HL-60 (cell line): ENCODE results near the gene PRSS33.

Experiments
- DNase-seq, 2 experiments: peaks; one replicate each; pipeline ENCODE4 v3.0.0-alpha.2; 2010 to 2020; ENCODE audit warnings: low read depth in 1 of 2, low spot score in 1 of 2
- H3K27ac ChIP-seq: fragments of 250-450 bp; sonication (Bioruptor Pico); replicated peaks from 2 replicates; pipeline ENCODE4 v1.5.1; 2020; ENCODE audit warnings: mild to moderate bottlenecking, moderate library complexity
- H3K27me3 ChIP-seq: fragments of 250-450 bp; sonication (Bioruptor Pico); 2 replicates; pipeline ENCODE4 v1.5.1; 2021; ENCODE audit warnings: mild to moderate bottlenecking, moderate library complexity; ENCODE audit not compliant: insufficient read depth, poor library complexity, severe bottlenecking
- H3K4me3 ChIP-seq: replicated peaks from 2 replicates; pipeline ENCODE4 v1.5.1; 2011; ENCODE audit warnings: mild to moderate bottlenecking, control low read depth, low read length; ENCODE audit not compliant: insufficient read depth
- GABPA ChIP-seq: IDR thresholded peaks from 2 replicates; pipeline ENCODE4 v1.6.1; 2012; ENCODE audit warnings: low read depth
- POLR2AphosphoS5 ChIP-seq: IDR thresholded peaks from 2 replicates; pipeline ENCODE4 v1.6.1; 2012; ENCODE audit warnings: low read depth
- SPI1 ChIP-seq: IDR thresholded peaks from 2 replicates; pipeline ENCODE4 v1.6.1; 2012; ENCODE audit warnings: low read depth, mild to moderate bottlenecking, borderline replicate concordance
- TF ChIP-seq, protein P1 (sequence below): IDR thresholded peaks from 2 replicates; pipeline ENCODE4 v1.6.1; 2012; ENCODE audit warnings: low read depth; ENCODE audit not compliant: insufficient replicate concordance
- TF ChIP-seq, protein P2 (sequence below): IDR thresholded peaks from one replicate; pipeline ENCODE4 v1.5.1; 2011; ENCODE audit warnings: low read length, control low read depth, inconsistent platforms; ENCODE audit not compliant: insufficient read depth

PRSS33 gene

DNA sequence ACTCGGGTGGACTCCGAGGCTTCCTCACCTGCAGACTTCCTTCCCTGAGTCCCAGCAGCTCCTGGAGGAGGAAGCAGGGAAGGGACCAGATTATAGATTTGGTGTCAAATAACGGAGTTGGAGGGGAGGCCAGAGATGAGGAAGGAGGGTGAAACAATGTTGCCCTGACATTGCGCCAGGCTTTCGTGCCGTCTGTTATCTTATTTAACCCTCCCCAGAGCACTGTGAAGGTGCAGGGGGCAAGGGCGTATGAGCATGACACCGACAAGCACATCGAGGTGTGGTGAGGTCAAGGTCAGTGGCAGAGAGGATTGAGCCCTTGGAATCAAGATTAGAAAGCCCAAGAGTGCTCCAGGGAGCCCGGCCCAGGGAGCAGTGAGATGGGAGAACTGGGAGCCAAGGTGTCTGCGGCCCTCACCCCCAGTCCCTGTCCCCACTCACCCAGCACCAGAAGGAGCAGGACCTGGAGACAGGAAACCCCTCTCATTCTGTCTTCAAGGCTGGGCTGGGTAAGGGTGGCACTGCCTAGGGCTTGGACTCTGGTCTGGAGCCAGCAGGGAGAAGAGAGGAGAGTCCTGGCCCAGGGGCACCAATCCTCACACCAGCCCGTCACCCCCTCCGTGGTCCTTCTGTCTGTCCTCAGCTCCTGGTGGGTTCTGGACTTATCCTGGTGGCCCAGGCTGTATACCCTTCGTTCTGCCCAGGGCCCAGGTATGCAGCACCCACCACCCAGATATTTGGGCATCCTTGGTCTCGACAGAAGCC lies 1.1 kb downstream of the PRSS33 start:
- peaks cover 24% of the 10 kb centered on the region for H3K27me3 ChIP-seq
- H3K4me3 ChIP-seq, result no peak overlapping the region
- TF ChIP-seq, protein P1, sequence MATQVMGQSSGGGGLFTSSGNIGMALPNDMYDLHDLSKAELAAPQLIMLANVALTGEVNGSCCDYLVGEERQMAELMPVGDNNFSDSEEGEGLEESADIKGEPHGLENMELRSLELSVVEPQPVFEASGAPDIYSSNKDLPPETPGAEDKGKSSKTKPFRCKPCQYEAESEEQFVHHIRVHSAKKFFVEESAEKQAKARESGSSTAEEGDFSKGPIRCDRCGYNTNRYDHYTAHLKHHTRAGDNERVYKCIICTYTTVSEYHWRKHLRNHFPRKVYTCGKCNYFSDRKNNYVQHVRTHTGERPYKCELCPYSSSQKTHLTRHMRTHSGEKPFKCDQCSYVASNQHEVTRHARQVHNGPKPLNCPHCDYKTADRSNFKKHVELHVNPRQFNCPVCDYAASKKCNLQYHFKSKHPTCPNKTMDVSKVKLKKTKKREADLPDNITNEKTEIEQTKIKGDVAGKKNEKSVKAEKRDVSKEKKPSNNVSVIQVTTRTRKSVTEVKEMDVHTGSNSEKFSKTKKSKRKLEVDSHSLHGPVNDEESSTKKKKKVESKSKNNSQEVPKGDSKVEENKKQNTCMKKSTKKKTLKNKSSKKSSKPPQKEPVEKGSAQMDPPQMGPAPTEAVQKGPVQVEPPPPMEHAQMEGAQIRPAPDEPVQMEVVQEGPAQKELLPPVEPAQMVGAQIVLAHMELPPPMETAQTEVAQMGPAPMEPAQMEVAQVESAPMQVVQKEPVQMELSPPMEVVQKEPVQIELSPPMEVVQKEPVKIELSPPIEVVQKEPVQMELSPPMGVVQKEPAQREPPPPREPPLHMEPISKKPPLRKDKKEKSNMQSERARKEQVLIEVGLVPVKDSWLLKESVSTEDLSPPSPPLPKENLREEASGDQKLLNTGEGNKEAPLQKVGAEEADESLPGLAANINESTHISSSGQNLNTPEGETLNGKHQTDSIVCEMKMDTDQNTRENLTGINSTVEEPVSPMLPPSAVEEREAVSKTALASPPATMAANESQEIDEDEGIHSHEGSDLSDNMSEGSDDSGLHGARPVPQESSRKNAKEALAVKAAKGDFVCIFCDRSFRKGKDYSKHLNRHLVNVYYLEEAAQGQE, result no peak
- TF ChIP-seq SPI1, result no peak
- no peak for TF ChIP-seq GABPA
- TF ChIP-seq POLR2AphosphoS5, result no peak
- TF ChIP-seq, protein P2, sequence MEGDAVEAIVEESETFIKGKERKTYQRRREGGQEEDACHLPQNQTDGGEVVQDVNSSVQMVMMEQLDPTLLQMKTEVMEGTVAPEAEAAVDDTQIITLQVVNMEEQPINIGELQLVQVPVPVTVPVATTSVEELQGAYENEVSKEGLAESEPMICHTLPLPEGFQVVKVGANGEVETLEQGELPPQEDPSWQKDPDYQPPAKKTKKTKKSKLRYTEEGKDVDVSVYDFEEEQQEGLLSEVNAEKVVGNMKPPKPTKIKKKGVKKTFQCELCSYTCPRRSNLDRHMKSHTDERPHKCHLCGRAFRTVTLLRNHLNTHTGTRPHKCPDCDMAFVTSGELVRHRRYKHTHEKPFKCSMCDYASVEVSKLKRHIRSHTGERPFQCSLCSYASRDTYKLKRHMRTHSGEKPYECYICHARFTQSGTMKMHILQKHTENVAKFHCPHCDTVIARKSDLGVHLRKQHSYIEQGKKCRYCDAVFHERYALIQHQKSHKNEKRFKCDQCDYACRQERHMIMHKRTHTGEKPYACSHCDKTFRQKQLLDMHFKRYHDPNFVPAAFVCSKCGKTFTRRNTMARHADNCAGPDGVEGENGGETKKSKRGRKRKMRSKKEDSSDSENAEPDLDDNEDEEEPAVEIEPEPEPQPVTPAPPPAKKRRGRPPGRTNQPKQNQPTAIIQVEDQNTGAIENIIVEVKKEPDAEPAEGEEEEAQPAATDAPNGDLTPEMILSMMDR, result no peak
- no peak overlapping the region for H3K27ac ChIP-seq
- peak in 1 of 2 experiments; percentile 31 for DNase-seq

DNA sequence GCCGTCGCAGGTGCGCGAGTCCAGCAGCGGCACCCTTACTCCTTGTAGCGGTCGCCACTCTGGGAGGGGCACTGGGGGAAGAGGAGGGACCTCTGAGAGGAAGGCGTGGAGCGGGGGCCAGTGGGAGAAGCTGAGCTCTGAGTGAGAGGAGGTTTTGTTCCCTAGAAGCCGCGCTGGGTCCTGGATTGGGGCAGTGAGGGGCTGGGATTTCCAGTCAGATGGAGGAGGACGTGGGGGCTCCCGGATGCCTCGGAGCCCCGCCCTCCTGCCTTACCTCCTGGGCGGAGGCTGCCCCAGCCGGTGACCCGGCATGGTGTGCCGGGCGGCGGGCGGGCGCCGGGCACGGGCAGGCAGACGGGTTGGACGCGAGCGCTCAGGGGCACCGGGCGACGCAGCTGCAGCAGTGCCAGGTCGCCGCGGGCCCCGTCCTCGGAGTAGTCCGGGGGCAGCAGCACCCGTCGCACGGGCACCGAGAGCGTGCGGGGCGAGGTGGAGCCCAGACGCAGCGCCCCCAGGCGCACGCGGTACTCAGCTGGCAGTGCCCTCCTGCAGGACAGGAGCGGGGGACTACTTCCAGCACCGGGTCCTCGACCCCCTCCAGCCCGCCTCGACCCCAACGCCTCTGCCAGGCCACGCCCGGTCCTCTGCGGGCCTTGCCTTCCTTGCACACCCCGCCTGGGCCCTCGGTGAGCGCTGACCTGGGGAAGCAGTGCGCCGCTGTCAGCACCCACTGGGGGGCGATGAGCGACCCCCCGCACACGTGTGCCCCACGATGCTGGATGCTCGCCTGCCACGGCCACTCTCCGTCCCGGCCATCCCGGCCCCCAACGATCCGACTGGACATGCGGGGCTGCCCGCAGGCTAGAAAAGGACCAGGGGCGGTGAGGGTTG lies 2.0 kb downstream of the PRSS33 start:
- peak overlapping the region; percentile 7 for H3K4me3 ChIP-seq
- TF ChIP-seq, protein P1, result no peak
- TF ChIP-seq, protein P2, result no peak
- TF ChIP-seq SPI1 (no peak), POLR2AphosphoS5 (no peak), GABPA (no peak)
- H3K27me3 ChIP-seq, result peaks cover 21% of the 10 kb centered on the region
- no peak for DNase-seq
- no peak overlapping the region for H3K27ac ChIP-seq

DNA sequence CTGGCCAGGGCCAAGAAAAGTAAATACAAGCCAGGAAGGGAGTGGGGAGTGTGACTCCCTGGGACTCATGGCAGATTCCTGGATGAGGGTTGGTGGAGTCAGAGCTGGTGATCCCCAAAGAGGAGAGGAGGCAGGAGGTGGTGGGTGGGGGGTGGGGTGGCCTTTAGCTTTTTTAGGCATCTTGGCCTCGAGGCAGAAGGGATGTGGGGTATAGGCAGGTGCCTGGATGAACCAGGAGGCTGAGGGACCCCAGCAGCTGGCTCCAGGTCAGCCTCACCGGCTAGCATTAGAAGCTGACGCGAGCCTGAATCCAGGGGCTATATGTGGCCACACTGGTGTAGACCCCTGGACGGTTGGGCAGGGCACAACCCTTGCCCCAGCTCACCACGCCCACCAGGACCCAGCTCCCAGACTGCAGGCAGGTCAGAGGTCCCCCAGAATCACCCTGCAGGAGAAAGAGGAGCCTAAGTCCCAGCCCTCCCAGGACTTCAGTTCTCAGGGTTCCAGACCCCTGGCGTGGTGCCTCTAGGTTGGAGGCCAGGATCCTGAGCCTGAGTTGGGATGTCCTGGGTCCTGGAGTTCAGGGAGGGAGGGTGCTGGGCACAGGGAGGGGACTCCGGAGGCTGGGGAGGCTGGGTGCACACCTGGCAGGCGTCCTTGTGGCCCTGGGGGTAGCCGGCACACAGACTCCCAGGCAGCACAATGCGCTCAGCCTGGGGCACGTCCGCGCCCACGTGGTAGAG lies 2.8 kb downstream of the PRSS33 start:
- DNase-seq, result no peak
- TF ChIP-seq, protein P1, result no peak
- TF ChIP-seq SPI1 (no peak), POLR2AphosphoS5 (no peak), GABPA (no peak)
- TF ChIP-seq, protein P2, result no peak
- no peak overlapping the region for H3K4me3 ChIP-seq
- H3K27ac ChIP-seq, result no peak overlapping the region
- H3K27me3 ChIP-seq, result peaks cover 20% of the 10 kb centered on the region
